Measurements from ENCODE around the gene IDS.

The IDS gene

DNA sequence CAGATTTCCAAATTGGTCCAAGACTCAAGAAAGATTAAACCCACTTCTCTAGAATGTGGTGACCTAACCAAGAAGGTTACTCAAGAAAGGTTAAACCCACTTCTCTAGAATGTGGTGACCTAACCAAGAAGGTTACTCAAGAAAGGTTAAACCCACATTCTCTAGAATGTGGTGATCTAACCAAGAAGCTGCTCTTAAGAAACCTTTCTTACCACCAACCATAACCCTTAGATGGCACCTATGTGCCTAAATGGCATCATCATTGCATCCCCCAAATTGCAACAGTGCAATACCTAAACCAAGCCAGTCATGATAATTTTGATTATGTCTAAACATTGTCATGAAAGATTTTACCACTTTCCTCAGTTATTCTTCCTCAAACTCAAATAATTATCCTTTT is 49.2 kb downstream of the IDS start:
- no peak for DNase-seq

DNA sequence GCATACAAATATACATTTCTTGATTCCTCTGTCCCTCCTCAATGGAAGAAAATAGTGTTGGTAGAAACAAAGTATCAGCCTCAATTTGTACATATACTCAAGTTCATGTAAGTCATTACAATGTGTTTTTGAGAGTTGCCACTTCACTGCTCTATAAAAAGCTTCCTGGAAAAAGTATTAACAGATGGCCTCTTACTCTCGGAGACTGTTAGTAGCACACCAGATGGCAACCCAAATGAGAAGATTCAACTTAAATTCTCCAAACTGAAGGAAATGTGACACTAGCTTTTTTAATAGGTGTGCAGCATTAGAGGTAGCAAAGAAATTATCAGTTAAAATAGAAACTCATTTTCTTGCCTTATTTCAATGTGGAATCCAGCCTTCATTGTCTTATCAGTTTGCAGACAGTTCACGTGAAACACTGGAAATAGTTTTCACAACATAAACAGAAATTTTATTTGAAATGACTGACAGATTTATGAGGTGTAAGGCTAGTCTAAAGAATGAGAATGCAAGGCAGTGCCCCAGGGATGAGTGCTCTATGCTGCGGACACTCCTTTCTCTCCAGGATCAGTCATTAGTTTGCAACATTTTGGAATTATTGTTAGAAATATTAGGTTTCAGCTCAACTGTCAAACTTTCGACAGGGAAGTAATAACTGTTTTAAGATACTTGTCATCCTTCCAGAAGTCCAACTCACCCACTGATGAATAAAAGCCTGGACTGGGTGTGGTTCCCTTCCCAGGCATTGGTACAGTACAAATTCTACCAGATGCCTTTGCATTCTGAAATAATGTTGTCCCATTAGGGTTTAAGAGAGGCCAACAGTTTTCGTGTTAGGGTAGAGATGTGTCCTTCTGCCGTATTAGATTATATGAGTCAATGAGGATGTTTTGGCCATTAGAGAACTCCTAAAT is 50.9 kb downstream of the IDS start:
- DNase-seq = no peak

DNA sequence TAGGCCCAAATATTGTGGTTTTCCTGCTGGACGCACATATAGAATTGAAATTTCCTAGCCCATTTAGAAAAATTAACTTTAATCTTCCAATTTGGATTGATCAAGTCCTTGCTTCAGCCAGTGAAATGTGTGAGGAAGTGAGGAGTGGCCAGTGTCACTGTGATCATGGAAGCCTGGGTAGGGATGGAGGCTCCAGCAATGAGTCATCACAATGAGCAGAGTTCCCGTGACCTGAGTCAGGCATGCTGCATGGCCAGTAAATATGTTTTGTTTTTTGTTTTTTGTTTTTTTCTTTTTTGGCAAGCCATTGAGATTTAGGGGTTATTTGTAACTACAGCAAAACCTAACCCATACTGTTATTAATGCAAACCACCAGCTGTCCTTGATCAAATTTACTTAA is 52.1 kb downstream of the IDS start:
- no peak for DNase-seq

DNA sequence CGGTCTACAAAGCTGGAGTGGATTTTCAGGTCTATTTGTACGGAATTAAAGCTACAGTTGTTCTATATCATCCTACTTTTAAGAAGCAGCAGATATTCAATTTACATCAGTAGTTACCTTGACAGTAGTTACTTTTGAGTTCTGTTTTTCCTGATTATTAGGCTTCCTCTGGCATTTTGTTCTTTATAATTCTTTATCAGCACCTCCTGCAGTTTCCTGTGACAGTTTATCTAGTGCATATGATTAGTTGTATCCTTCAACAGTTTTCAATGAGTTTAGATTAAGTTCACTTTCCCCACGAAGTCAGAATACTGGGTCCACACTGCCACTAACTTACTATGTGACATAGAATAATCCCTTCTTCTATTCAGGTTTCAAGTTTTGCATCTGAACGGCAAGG is 71.7 kb downstream of the IDS start:
- no peak for DNase-seq

DNA sequence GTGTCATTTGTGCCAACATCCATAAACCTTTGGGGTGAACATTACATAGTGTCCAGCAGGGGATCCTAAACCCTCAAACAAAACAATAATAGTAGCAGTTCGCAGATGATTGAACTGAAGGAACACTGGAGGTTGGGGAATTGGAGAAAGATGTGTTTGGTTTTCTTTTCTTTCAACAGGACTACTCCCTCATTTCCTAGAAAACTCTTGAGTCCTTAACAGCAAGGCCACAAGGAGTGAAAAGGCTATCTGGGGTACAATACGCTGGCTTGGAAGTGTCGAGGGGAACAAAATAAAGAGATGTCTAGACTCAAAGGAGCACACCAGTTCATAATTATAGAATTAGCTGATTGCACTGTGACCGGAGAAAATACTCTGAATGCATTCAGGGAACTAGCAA is 72.1 kb downstream of the IDS start:
- DNase-seq = no peak
